Trophoblast cell (in vitro differentiated cells and primary cell): ENCODE measurements around the gene TBX4.
A peak's percentile ranks its signal among the peaks of the same experiment; 100 is the strongest.

ENCODE experiments used
- DNase-seq, 2 donors: peaks; one replicate each; pipeline ENCODE4 v3.0.0-alpha.2; 2016
- H2AFZ ChIP-seq: 2 replicates; pipeline ENCODE4 v1.6.1; 2013; ENCODE audit warnings: low read length, moderate library complexity, mild to moderate bottlenecking; ENCODE audit not compliant: insufficient read depth, poor library complexity
- H2AK5ac ChIP-seq: 2 replicates; pipeline ENCODE4 v1.6.1; 2013; ENCODE audit warnings: mild to moderate bottlenecking, low read length
- H2BK120ac ChIP-seq: 2 replicates; pipeline ENCODE4 v1.6.1; 2013; ENCODE audit warnings: low read length, mild to moderate bottlenecking, moderate library complexity; ENCODE audit not compliant: insufficient read depth, poor library complexity
- H2BK12ac ChIP-seq: 2 replicates; pipeline ENCODE4 v1.6.1; 2013; ENCODE audit warnings: mild to moderate bottlenecking, low read length, moderate library complexity
- H2BK5ac ChIP-seq: 2 replicates; pipeline ENCODE4 v1.6.1; 2013; ENCODE audit warnings: low read length, low read depth, moderate library complexity, mild to moderate bottlenecking; ENCODE audit not compliant: poor library complexity
- H3K14ac ChIP-seq: 2 replicates; pipeline ENCODE4 v1.6.1; 2013; ENCODE audit warnings: mild to moderate bottlenecking, low read length
- H3K18ac ChIP-seq: 2 replicates; pipeline ENCODE4 v1.6.1; 2013; ENCODE audit warnings: mild to moderate bottlenecking, low read length
- H3K23ac ChIP-seq: 2 replicates; pipeline ENCODE4 v1.6.1; 2013; ENCODE audit warnings: low read length
- H3K27ac ChIP-seq: 2 replicates; pipeline ENCODE4 v1.5.1; 2013; ENCODE audit warnings: low read depth, mild to moderate bottlenecking, inconsistent platforms, low read length, moderate library complexity
- H3K27me3 ChIP-seq: 2 replicates; pipeline ENCODE4 v1.6.1; 2013; ENCODE audit warnings: inconsistent platforms, mild to moderate bottlenecking, low read length, moderate library complexity; ENCODE audit not compliant: insufficient read depth
- H3K36me3 ChIP-seq, 2 experiments: 1 replicate in 1 of 2; 2 replicates in 1 of 2; pipeline ENCODE4 v1.6.1; 2013; ENCODE audit warnings: low read length in 2 of 2, mild to moderate bottlenecking in 2 of 2, moderate library complexity in 1 of 2; ENCODE audit not compliant: insufficient read depth in 2 of 2, control insufficient read depth in 1 of 2
- H3K4ac ChIP-seq: 2 replicates; pipeline ENCODE4 v1.6.1; 2013; ENCODE audit warnings: low read depth, mild to moderate bottlenecking, low read length, moderate library complexity
- H3K4me1 ChIP-seq, 2 experiments: 1 replicate in 1 of 2; 2 replicates in 1 of 2; pipeline ENCODE4 v1.6.1; 2013; ENCODE audit warnings: low read length in 2 of 2, mild to moderate bottlenecking in 2 of 2, moderate library complexity in 1 of 2; ENCODE audit not compliant: insufficient read depth in 2 of 2, control insufficient read depth in 1 of 2
- H3K4me2 ChIP-seq: 2 replicates; pipeline ENCODE4 v1.6.1; 2013; ENCODE audit warnings: inconsistent platforms, mild to moderate bottlenecking, low read length, moderate library complexity
- H3K4me3 ChIP-seq: 2 replicates; pipeline ENCODE4 v1.5.1; 2013; ENCODE audit warnings: mild to moderate bottlenecking, low read depth, low read length, inconsistent platforms
- H3K79me1 ChIP-seq: one replicate; pipeline ENCODE4 v1.6.1; 2013; ENCODE audit warnings: low read length
- H3K79me2 ChIP-seq: 2 replicates; pipeline ENCODE4 v1.6.1; 2013; ENCODE audit warnings: low read length, mild to moderate bottlenecking; ENCODE audit not compliant: control insufficient read depth, insufficient read depth, poor library complexity
- H3K9ac ChIP-seq: 2 replicates; pipeline ENCODE4 v1.6.1; 2013; ENCODE audit warnings: mild to moderate bottlenecking, low read length
- H3K9me3 ChIP-seq: 2 replicates; pipeline ENCODE4 v1.6.1; 2013; ENCODE audit warnings: low read depth, mild to moderate bottlenecking, control low read depth, inconsistent platforms, low read length; ENCODE audit not compliant: insufficient read depth
- H4K12ac ChIP-seq: 2 replicates; pipeline ENCODE4 v1.6.1; 2013; ENCODE audit warnings: low read depth, mild to moderate bottlenecking, low read length, moderate library complexity
- H4K8ac ChIP-seq: 2 replicates; pipeline ENCODE4 v1.6.1; 2013; ENCODE audit warnings: low read depth, mild to moderate bottlenecking, low read length, moderate library complexity
- H4K91ac ChIP-seq: one replicate; pipeline ENCODE4 v1.6.1; 2013; ENCODE audit warnings: low read depth, mild to moderate bottlenecking, low read length, moderate library complexity
- WGBS: extraction: QIAGEN DNeasy Blood & Tissue Kit; methylation state at CpG from one replicate; pipeline ENCODE4 v1.1.7; 2013; ENCODE audit warnings: missing lambda C conversion rate; ENCODE audit not compliant: insufficient read length, insufficient coverage; ENCODE audit errors: extremely low coverage; 5-methylcytosine and 5-hydroxymethylcytosine counted together

The TBX4 gene

GRCh38 chr17:61450641-61451537 lies 1.3 kb upstream of the TBX4 start:
- H3K4me1 ChIP-seq = peaks cover 9 to 17% of the 10 kb centered on the region in 2 experiments
- H2AK5ac ChIP-seq = no peak overlapping the region
- no peak overlapping the region for H3K4me2 ChIP-seq
- no CpG with 5 or more reads among the region's 19 CpGs for WGBS
- peaks cover 3% of the 10 kb centered on the region for H3K9me3 ChIP-seq
- H3K23ac ChIP-seq = no peak overlapping the region
- peaks cover 2% of the 10 kb centered on the region for H3K79me2 ChIP-seq
- H3K27ac ChIP-seq = no peak overlapping the region
- H3K9ac ChIP-seq = no peak overlapping the region
- DNase-seq = no peak
- no peak overlapping the region for H3K14ac ChIP-seq
- peak overlapping the region; percentile 59 for H2AFZ ChIP-seq
- H4K12ac ChIP-seq = no peak overlapping the region
- H3K4me3 ChIP-seq = no peak overlapping the region
- no peak overlapping the region for H2BK120ac ChIP-seq
- no peak overlapping the region for H4K8ac ChIP-seq
- no peaks in the 10 kb centered on the region for H3K79me1 ChIP-seq
- no peak overlapping the region for H3K18ac ChIP-seq
- H2BK12ac ChIP-seq = no peak overlapping the region
- no peak overlapping the region for H2BK5ac ChIP-seq
- H3K4ac ChIP-seq = no peak overlapping the region
- H3K27me3 ChIP-seq = peaks cover 49% of the 10 kb centered on the region
- no peaks in the 10 kb centered on the region for H3K36me3 ChIP-seq
- H4K91ac ChIP-seq = no peak overlapping the region

GRCh38 chr17:61451538-61452300 lies 503 bp upstream of the TBX4 start:
- H4K91ac ChIP-seq = no peak overlapping the region
- no peak overlapping the region for H2BK12ac ChIP-seq
- peaks cover 2% of the 10 kb centered on the region for H3K79me2 ChIP-seq
- no peak overlapping the region for H2AK5ac ChIP-seq
- no peak overlapping the region for H3K18ac ChIP-seq
- H3K36me3 ChIP-seq = no peaks in the 10 kb centered on the region
- H2BK5ac ChIP-seq = no peak overlapping the region
- H2AFZ ChIP-seq = peak overlapping the region; percentile 59
- H3K9ac ChIP-seq = no peak overlapping the region
- H4K8ac ChIP-seq = peak overlapping the region; percentile 24
- peaks cover 57% of the 10 kb centered on the region for H3K27me3 ChIP-seq
- WGBS = no CpG with 5 or more reads among the region's 75 CpGs
- H3K23ac ChIP-seq = no peak overlapping the region
- peaks cover 9 to 17% of the 10 kb centered on the region in 2 experiments for H3K4me1 ChIP-seq
- H3K4ac ChIP-seq = no peak overlapping the region
- peak overlapping the region; percentile 56 for H3K4me2 ChIP-seq
- H4K12ac ChIP-seq = no peak overlapping the region
- no peaks in the 10 kb centered on the region for H3K79me1 ChIP-seq
- H2BK120ac ChIP-seq = peak overlapping the region; percentile 19
- no peak overlapping the region for H3K27ac ChIP-seq
- no peak for DNase-seq
- peak overlapping the region; percentile 31 for H3K14ac ChIP-seq
- peaks cover 6% of the 10 kb centered on the region for H3K9me3 ChIP-seq
- H3K4me3 ChIP-seq = peak overlapping the region; percentile 2

GRCh38 chr17:61453566-61454380 lies 1.6 kb downstream of the TBX4 start:
- Histone ChIP-seq H3K36me3 (no peaks in the 10 kb centered on the region), H2AFZ (no peak overlapping the region), H3K4me2 (no peak overlapping the region), H4K91ac (no peak overlapping the region), H3K9ac (no peak overlapping the region), H3K23ac (no peak overlapping the region), H3K79me2 (peaks cover 2% of the 10 kb centered on the region), H3K18ac (no peak overlapping the region), H2BK5ac (no peak overlapping the region), H2AK5ac (no peak overlapping the region), H3K27me3 (peaks cover 74% of the 10 kb centered on the region), H3K4ac (no peak overlapping the region), H3K9me3 (peaks cover 8% of the 10 kb centered on the region), H3K79me1 (no peaks in the 10 kb centered on the region), H2BK12ac (no peak overlapping the region), H3K27ac (no peak overlapping the region), H4K12ac (no peak overlapping the region), H2BK120ac (no peak overlapping the region), H3K4me1 (peaks cover 9 to 17% of the 10 kb centered on the region in 2 experiments), H3K14ac (no peak overlapping the region), H4K8ac (no peak overlapping the region), H3K4me3 (no peak overlapping the region)
- DNase-seq = no peak
- no CpG with 5 or more reads among the region's 17 CpGs for WGBS
